GM18520 (cell line): Measurements from ENCODE around the gene KRTCAP2.
"Not testable (repeated sequence)": the region's sequence is repeated elsewhere in the genome, so short reads cannot be mapped to it uniquely, and the experiment has no call there.

ENCODE experiments used
- ATAC-seq: cut with Tn5 transposase; IDR thresholded peaks from one replicate; pipeline ENCODE4 v1.9.1; 2021; ENCODE audit not compliant: unreplicated experiment

Gene KRTCAP2

DNA sequence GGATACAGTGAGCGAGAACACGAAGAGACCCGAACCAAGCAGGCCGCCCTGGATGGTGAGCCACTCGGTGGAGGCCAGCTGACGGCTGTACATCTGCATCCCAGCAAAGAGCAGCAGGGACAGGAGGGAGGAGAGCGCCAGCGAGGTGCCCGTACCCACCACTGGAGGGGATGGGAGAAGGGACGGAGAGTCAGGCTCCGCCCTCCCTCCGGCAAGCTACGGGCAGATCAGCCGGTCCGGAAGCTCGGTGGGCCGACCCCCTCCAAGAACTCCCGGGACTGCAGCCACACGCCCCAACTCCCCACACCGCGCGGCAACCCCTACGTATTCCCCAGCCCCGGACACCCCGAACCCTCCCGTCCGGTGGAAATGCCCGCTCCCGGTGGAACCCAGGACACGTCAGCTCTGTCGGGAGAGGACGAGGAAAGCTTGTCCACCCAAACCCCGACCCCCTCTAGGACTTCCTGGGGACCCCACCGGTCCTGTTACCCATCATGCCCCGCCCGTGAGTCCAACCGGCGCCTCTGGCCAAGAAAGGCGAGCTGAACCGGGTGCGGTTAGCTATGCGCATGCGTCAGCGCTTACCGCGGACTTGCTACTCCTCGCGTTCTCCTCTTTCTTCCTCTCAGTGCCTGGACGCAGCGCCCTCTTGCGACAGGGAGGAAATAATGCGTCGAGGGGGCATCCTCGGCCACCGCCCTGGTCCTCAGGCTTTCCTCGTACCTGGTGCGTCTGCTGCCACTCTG lies at the start of gene KRTCAP2:
Gene KRTCAP2 (minus strand): TSS at position 573 of the 746 bp plus-strand sequence. CDS start 80 bp downstream, at position 493.
- peak; percentile 65 for ATAC-seq

DNA sequence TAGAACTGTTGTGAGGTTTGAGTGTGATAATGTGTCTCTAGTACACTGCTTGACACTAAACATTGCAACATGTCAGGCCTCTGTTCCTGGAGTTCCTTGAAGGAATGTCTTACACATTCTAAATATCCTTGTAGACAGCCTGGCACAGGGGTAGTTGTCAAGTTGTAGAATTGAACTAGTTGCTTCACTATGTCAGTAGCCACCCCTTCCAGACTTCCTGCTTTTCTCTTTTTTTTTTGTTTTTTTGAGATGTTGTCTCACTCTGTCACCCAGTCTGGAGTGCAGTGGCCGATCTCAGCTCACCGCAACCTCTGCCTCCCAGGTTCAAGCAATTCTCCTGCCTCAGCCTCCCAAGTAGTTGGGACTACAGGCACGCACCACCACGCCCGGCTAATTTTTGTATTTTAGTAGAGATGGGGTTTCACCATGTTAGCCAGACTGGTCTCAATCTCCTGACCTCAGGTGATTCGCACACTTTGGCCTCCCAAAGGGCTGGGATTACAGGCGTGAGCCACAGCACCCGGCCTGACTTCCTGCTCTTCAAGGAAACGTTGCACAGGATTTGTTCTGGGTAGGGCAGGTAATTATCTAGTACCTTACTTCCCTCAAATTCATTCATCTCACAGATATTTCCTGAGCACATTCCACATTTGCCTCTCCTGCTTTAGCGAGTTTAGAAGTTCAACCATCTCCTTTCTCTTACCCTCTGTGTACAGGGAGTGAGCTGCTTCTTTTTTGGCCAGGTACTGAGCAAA lies 47.3 kb upstream of the KRTCAP2 start:
- not testable (repeated sequence) for ATAC-seq

DNA sequence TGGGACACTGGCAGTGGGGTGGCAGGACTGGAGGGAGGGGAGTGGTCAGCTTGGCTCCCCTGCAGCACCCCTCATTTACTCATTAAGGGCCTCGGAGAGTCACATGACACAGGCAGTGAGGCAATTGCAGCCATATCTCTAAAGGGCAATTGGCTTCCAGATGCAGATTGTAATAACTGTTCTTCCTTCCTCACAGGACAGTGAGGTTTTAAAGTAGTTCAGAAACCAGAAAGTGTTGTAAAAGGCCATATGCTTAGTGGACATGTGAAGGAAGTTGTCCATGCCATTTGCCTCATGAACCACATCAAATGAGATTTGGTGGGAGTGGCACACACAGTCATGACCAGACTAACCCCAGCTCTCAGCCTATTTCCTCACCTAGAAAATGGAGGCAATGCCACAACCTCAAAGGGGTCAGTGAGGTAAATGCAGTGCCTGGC lies 46.5 kb upstream of the KRTCAP2 start:
- no peak for ATAC-seq

DNA sequence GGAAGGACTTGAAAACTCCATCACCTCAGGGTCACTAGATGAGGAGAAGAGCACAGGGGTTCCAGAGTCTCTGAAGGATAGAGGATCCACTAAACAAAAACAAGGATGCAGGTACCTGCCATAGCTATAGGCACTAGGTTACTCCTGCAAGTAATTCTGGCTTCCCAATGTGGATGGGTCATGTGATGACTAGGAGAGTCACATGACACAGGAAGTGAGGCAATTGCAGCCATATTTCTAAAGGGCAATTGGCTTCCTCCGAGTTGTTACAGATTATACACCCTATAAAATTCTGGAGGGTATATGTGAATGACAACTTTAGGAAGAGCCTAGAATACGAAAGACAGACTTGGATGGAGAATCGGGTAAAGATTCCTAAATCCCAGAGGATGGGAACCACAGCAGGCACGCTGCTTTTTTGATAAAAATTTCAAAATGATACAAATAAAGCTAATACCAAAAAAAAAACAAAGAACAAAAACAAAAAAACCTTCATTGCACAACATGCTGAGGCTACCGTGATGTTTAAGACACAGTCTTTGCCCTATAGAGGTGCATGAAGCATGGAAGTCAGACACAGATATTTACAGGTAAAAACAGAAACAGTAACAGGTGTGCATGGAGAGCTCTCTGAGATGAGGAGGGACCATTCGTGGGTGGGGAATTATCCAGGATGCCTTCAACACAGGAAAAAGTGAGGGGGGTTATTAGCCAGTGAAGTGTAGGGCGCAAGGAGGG lies 45.9 kb upstream of the KRTCAP2 start:
- no peak for ATAC-seq

DNA sequence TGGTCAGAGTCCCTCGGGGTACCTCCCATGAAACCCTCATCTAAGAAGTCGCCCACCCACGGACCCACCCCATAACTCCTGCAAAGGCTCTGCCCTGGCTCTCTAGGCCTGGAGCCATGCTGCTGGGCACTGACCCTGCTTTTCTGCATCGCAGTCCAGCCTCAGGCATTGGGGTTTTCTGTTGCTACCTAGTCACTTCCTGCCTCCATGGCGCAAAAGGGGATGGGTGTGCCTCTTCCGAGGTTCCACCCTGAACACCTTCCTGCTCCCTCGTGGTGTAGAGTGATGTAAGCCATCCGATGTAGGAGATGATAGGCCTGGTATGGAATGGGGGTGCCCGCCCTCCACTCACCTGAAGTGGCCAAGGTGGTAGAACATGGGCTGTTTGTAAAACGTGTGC lies 41.6 kb upstream of the KRTCAP2 start:
- not testable (repeated sequence) for ATAC-seq

DNA sequence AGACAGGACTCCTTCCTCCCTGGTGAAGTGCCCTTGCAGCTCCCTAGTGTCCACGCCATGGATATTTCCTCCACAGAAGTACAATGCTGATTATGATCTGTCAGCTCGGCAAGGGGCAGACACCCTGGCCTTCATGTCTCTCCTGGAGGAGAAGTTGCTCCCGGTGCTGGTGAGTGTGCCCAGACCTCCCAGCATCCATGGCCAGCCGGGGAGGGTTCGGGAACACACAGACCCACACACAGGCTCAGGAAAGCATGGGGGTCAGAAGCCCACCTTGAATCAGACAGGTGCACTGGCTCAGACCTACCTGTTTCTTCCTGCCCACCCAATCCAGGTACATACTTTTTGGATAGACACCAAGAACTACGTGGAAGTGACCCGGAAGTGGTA lies 38.9 kb upstream of the KRTCAP2 start:
- not testable (repeated sequence) for ATAC-seq

DNA sequence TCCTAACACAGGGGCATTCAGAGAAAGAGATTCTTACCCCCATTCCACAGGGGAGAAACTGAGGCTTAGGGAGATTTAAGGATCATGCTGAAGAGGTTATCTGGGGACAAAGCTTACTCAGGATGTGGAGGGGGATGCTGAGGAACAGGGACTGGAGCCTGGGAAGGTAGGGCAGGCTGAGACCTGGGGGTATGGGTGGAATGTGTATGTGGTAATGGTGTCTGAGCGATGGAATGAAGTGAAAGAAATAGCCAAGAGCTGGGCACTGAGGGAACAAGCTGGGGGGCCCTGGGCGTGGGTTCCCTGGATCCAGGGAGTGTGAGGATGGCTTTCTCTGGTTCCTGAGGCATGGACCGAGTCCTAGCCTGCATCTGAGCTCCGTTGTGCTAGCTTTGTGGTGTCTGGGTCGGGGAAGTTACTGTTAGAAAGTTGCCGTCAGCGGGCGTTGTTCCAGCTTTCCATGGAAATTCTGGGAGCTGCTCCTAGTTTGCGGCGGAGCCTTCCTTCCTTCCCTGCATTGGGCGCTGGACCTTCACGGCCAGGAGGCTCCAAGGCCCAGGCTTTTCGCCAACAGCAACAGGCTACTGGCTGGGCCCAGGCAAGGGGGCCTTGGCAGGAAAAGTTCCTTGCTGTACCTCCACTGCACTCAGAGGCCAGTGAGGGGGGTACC lies 38.4 kb upstream of the KRTCAP2 start:
- ATAC-seq: not testable (repeated sequence)

DNA sequence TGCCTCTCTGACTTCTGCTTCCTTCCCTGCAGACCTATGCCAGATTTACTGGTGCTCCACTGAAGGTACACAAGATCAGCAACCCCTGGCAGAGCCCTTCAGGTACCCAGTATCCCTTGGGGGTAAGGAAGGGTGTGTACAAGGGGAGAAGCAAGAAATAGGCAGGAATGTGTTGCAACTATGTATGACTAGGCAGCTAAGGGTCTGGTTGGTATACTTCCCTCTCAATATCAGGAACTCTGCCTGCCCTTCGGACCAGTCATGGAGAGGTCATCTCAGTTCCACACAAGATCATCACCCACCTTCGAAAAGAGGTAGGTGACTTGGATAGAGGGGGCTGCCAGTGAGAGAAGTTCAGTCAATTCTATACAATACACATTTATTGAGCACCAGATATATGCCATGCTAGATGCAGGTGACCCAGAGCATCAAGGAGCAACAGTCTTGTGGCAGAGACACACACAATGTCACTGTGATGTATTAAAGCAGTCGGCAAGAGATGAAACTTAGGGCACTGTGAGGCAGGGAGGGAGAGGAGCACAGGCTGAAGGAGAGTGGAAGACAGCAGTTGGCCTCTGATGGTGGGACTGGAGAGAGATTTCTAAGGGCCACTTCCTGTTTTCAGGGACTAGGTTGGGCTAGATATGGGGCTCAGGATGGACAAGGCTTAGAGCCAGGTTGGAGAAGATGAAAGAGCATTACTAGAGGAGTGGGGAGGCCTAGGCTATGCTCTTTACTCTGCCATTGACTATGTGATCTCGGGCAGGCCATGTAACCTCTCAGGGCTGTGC lies 37.4 kb upstream of the KRTCAP2 start:
- no peak for ATAC-seq

DNA sequence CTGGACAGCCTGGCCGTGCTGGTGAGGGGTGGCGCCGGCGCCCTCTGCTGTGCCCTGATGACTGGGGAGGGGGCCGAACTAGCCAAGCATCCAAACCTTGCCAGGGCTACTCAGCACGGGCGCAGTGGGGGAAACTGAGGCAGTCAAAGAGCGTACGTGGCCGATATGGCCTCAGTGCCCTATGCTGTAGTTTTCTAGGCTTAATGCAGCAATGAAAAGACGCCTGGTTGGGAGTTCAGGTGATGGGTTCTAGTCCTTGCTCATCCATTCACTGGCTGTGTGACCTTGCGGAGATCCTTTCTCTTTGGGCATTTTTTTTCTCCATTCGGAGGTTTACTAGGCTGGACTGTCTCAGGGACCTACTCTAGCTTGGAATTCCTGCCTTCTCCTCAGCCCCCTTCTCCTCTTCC lies 36.2 kb upstream of the KRTCAP2 start:
- no peak for ATAC-seq

DNA sequence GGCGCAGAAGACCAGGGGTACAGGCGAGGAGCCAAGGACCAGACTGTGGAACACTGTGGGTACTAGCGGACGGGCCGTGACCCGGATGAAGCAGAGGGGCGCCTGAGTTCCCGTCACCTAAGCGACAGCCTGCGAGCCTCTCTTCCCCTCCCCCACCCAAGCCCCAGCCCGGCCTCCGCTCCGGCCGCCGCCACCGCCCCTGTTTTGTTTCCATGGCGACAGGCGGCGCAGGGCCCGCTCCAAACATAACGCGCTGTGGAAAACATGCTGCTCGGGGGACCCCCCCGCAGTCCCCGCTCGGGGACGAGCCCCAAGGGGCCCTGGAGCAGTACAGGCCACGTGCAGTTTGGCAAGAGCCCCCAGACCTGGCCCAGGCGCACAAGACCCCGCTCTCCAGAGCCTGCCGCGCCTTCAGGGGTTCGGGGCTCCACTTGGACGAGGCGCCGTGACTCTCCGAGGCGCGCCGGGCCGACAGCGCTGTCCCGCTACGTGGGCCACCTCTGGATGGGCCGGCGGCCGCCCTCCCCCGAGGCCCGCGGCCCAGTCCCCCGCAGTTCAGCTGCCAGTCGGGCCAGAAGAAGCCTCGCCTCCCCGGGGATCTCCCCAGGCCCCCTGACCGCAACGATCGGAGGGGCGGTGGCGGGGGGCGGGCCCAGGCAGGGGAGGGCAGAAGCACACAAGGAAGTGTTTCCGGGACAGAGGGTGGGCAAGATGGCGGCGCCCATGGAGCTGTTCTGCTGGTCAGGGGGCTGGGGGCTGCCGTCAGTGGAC lies 35.6 kb upstream of the KRTCAP2 start, which contains the start of gene MTX1:
Gene MTX1 (plus strand): TSS at position 155 of the 771 bp plus-strand sequence. CDS start 110 bp downstream, at position 265.
- peak; percentile 64 for ATAC-seq

DNA sequence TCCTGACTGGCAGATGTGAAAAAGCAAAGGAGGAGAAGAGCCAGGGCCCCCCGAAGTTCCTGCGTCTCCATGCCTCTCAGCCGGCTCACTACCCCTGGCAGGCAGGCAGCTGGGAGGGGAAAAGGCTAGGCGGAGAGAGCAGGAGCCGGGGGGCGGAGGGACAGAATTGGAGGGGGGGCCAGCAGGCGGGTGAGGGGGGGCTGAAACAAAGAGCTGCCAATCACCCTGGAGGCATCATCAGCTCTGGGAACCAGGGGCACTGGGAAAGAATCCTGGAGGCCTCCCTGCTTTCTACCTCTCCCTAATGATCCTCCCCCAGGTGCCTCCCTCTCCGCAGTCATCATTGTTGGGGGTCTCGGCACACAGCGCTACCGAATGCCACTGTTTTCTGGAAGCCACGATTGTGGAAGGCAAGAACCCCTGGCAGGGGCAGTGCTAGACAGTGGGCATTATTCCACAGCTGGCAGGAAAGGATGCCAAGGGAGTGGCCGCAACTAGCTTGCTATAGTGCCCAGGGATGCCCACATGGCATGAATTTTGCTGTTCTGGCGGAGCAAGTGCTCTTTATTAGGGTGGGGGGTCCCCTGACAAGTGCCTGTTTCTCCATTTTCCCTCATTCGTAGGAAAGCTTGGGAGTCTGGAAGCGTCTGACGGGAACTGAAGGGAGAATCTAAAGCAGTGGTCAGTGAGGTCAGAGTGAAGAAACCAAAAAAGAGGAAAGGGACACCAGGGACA lies 34.9 kb upstream of the KRTCAP2 start, which contains the start of gene THBS3:
Gene THBS3 (minus strand): TSS at position 92 of the 735 bp plus-strand sequence. CDS start 21 bp downstream, at position 71.
- ATAC-seq: no peak

DNA sequence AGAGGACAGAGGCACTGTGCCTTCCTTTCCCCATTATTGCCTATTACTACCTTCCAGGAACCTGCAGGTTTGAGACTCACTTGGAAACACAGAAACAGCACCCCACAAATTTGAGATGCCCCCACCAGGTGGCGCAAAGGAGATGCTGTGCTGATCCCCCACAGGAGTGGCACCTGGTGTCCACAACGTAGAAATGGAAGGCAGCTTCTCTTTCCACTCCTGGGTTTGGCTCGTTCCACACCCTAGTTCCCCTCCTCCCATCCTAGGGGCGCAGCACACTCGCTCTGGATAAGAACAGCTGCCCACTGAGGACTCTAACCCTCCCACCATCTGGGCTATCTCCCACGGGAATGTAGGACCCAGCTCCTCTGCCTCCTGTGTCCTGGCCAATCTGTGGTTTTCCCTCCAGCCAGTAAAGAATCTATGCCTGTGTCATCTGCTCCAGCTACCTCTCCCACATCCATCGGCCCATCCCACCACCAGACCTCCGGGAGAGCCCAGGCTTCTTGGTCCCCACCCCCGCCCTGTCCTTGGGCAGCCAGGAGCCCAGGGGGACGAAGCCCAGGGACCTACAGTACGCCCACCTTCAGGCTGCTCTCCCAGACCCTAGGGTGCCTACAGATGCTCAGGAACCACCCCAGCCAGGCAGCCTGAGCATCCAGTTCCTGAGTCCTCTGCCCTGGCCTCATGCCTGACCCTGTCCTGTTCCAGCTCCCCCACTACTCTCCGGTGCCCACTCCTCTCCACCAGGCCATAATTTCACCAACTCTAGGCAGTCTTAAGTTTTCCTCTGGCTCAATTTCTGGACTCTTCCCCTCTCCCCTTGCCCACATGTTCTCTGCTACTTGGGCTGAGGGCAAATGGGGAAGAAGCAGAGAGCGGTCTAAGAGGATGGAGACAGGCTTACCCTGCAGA lies 34.0 kb upstream of the KRTCAP2 start:
- no peak for ATAC-seq

DNA sequence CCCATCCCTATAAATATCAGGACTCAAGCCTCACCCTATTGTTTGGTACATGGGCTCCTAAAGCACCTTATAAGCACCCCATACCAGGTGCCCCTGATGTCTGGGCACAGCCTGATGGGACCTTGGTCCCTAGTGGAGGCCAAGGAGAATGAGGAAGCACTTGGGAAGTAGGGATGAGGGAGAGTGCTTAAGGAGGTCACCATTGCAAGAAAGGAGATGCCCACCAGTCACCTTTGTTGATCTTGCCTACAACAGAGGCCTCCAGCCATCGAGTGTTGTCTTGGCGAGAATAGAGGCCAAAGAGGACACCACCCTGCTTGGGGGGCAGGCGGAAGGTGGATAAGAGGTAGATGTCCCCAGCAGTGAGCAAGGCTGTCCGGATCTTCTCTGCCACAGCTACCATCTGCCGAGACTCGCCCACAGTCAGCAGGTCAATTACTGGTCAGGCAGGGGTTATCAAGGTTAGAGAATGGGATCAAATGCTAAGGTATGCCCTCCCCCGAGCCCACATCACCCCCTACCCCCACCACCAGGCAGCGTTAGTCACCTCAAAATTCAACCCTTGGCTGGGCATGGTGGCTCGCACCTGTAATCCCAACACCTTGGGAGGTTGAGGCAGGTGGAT lies 33.0 kb upstream of the KRTCAP2 start:
- no peak for ATAC-seq

DNA sequence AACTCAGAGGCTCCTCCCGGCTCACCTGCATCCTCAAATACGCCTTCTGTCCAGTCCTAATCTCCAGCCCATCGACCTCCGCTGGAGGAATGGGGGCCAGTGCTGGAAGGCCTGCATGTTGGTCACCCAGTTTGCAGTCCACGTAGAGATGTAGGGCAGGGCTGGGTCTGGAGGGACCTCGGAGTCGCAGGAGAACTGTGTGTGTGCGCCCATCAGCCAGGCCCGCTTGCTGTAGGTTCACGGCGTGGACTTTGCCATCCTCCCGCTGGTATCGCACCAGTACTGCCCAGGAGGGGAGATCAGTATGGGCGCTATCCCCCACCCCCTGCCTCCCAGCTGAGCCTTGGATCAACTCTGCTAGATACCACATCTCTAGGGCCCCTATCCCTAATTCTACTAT lies 31.9 kb upstream of the KRTCAP2 start:
- ATAC-seq: no peak

DNA sequence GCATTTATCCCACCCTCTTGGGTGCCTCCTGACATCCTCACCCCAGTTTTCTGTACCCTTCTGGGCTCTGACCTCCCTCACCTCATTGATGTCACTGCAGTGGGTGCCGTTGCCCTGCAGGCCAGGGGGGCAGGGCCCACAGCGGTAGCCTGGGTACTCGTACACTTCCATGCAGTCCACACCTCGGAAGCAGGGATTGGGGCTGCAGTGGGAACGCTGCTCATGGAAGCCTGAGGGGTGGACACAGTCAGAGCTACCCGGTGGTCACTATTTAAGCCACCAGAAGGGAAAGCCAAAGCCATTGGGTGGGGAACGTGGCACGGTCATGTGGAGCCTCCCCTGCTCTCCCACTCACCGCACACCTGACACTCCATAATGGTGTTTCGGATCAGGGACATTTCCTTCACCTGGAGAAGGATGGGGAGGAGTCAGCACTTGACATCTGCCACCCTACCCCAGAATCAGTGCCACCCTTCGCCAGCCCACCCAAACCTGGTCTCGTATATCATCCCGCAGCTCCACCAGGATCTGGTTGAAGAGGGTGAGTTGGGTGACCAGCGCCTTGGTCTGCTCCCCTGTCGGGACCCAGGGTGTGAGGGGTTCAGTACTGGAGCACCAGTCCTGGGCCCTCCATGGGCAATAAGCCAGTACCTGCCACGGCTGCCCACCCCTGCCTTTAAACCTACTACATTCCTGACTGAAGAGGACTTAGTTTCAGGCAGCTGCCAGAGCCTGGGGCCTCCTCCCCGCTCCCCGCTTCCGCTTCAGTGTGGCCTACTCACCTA lies 29.8 kb upstream of the KRTCAP2 start:
- no peak for ATAC-seq

DNA sequence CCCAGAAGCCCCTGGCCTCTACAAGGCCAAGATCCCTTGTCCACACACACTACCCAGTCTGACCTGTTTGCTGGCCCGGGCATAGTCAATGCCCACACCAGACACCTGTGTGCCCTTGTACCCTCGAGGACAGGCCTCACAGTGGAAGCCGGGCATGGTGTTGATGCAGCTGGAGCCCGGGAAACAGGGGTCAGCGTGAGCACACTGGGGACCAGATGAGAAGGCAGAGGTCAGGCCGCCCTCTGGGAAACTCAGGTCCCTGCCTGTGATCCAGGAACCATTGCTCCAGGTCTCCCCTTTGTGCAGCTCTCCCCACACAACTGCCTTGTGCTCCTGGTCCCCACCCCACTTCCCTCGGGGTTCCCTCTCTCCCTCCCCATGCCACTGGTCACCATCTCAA lies 29.1 kb upstream of the KRTCAP2 start:
- no peak for ATAC-seq
